HCT116 (cell line): Measurements from ENCODE around the gene WWP2.

Source experiments
- ELF1 ChIP-seq: IDR thresholded peaks from 2 replicates; pipeline ENCODE4 v1.6.1; 2012; ENCODE audit warnings: low read depth, borderline replicate concordance
- EZH2 ChIP-seq: fragments of 200-600 bp; sonication (generic); IDR thresholded peaks from 2 replicates; pipeline ENCODE4 v1.6.1; 2017; ENCODE audit warnings: antibody characterized with exemption, mixed run types
- EZH2phosphoT487 ChIP-seq: fragments of 200-600 bp; IDR thresholded peaks from 2 replicates; pipeline ENCODE4 v1.6.1; 2018; ENCODE audit warnings: antibody characterized with exemption, borderline replicate concordance
- JUND ChIP-seq: IDR thresholded peaks from 2 replicates; pipeline ENCODE4 v1.6.1; 2012
- POLR2A ChIP-seq: IDR thresholded peaks from 2 replicates; pipeline ENCODE4 v1.7.0; 2011; ENCODE audit warnings: borderline replicate concordance; ENCODE audit not compliant: insufficient read depth, insufficient read length; ENCODE audit errors: extremely low read depth
- SRF ChIP-seq: IDR thresholded peaks from 2 replicates; pipeline ENCODE4 v1.6.1; 2012; ENCODE audit warnings: low read depth
- ZFX ChIP-seq: fragments of 450-650 bp; IDR thresholded peaks from 2 replicates; pipeline ENCODE4 v1.6.1; 2017
- ZNF274 ChIP-seq: fragments of 200-500 bp; sonication (Bioruptor generic); IDR thresholded peaks from 2 replicates; pipeline ENCODE4 v1.6.1; 2014; ENCODE audit warnings: mild to moderate bottlenecking, low read depth, low read length, inconsistent platforms
- TF ChIP-seq, protein P1 (sequence below), 3 experiments: fragments of 200-600 bp in 1 of 3; sonication (generic) in 1 of 3; IDR thresholded peaks in 2 of 3; conservative IDR thresholded peaks in 1 of 3; 2 replicates each; pipeline ENCODE4 v1.5.1; 2012 to 2017; ENCODE audit warnings: low read depth in 2 of 3, low read length in 2 of 3, antibody characterized with exemption in 1 of 3, borderline replicate concordance in 1 of 3, control low read depth in 1 of 3, mild to moderate bottlenecking in 1 of 3, mixed read lengths in 1 of 3, mixed run types in 1 of 3, moderate library complexity in 1 of 3; ENCODE audit not compliant: insufficient read depth in 1 of 3
- TF ChIP-seq, protein P2 (sequence below): IDR thresholded peaks from 2 replicates; pipeline ENCODE4 v1.6.1; 2012; ENCODE audit warnings: low read depth

DNA sequence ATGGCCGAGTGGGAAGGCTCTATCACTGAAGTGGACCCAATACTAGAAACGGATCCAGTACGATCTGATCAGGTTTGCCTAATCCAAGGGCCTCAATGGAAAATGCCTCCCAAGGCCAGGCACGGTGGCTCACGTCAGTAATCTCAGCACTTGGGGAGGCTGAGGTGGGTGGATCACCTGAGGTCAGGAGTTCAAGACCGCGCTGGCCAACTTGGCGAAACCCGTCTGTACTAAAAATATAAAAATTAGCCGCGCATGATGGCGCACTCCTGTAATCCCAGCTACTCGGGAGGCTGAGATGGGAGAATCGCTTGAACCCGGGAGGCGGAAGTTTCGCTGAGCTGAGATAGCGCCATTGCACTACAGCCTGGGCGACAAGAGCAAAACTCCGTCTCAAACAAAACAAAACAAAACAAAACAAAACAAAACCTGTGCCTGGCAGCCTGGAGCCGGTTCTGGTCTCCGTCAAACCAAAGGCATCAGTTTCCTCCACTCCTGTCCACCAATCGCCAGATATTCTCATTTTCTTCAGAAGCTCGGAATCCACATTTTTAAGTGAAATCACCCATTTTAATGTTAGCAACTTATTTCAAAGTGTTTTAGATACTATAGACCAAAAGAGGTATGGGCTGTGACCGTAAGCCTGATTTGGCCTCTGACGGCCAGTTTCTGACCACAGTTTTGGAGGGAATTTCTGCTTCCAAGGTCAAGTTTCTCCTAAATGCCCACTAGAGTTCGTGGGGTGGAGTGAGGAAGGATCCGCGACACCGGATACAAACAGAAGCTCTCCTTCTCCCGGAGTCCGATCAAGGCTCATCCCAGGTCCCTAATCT, 36.4 kb upstream of the WWP2 start:
- TF ChIP-seq, protein P1, sequence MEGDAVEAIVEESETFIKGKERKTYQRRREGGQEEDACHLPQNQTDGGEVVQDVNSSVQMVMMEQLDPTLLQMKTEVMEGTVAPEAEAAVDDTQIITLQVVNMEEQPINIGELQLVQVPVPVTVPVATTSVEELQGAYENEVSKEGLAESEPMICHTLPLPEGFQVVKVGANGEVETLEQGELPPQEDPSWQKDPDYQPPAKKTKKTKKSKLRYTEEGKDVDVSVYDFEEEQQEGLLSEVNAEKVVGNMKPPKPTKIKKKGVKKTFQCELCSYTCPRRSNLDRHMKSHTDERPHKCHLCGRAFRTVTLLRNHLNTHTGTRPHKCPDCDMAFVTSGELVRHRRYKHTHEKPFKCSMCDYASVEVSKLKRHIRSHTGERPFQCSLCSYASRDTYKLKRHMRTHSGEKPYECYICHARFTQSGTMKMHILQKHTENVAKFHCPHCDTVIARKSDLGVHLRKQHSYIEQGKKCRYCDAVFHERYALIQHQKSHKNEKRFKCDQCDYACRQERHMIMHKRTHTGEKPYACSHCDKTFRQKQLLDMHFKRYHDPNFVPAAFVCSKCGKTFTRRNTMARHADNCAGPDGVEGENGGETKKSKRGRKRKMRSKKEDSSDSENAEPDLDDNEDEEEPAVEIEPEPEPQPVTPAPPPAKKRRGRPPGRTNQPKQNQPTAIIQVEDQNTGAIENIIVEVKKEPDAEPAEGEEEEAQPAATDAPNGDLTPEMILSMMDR (IDR thresholded peaks at IDR 0.05 in 2 of 3, conservative IDR thresholded peaks at IDR 0.05 in 1 of 3; ENCODE audit: borderline replicate concordance in 1 of 3, insufficient read depth in 1 of 3, low read depth in 2 of 3, low read length in 2 of 3) = no peak
- TF ChIP-seq EZH2 (no peak), EZH2phosphoT487 (no peak), ZNF274 (no peak), POLR2A (no peak), SRF (no peak), ZFX (no peak), JUND (no peak), ELF1 (no peak)
- TF ChIP-seq, protein P2, sequence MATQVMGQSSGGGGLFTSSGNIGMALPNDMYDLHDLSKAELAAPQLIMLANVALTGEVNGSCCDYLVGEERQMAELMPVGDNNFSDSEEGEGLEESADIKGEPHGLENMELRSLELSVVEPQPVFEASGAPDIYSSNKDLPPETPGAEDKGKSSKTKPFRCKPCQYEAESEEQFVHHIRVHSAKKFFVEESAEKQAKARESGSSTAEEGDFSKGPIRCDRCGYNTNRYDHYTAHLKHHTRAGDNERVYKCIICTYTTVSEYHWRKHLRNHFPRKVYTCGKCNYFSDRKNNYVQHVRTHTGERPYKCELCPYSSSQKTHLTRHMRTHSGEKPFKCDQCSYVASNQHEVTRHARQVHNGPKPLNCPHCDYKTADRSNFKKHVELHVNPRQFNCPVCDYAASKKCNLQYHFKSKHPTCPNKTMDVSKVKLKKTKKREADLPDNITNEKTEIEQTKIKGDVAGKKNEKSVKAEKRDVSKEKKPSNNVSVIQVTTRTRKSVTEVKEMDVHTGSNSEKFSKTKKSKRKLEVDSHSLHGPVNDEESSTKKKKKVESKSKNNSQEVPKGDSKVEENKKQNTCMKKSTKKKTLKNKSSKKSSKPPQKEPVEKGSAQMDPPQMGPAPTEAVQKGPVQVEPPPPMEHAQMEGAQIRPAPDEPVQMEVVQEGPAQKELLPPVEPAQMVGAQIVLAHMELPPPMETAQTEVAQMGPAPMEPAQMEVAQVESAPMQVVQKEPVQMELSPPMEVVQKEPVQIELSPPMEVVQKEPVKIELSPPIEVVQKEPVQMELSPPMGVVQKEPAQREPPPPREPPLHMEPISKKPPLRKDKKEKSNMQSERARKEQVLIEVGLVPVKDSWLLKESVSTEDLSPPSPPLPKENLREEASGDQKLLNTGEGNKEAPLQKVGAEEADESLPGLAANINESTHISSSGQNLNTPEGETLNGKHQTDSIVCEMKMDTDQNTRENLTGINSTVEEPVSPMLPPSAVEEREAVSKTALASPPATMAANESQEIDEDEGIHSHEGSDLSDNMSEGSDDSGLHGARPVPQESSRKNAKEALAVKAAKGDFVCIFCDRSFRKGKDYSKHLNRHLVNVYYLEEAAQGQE = no peak
